ENCODE measurements around the gene NAT9.
A peak's percentile ranks its signal among the peaks of the same experiment; 100 is the strongest.

NAT9 gene

DNA sequence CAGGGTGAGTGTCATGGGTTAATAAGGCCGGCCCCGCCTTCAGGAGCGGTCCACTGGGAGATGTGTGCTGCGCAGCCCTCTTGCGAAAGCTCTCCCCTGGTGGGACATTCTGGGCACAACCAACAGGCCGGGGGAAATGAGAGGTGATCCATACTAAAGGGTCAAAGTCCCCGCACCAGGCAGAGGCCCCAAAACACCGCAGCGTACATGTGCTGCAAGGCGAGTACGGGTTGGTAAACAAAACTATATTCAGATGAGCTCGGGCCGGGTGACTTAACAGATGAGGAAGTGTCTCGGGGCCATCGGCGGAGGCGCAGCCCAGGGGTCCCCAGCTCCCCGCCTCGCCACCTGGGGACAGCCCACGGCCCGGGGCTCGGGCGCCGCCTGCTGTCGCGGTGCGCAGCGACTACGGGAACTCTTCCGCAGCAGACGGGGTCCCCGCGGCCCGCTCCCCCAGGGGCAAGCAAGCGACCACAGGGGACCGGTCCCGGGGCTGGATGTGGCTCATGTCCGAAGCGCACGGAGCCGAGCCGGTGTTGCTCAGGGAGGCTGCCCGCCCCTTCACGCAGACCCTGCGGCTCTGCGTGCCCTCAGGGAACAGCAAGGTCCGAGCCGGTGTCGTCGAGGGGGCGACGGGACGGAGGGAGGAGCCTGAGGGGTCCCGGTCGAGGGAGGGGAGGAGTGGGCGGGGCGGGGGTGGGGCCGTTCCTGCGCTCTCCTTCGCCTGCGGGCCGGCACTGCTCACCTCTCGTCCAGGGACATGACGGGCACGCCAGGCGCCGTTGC is 39.4 kb downstream of the NAT9 start, which contains the start of gene RAB37:
TSS of gene RAB37 (plus strand) at position 744 of the 786 bp plus-strand sequence. CDS start at position 761, 17 bp downstream.
- no peak for DNase-seq (ENCODE audit: insufficient read length, low spot score)
- FAIRE-seq, result peak; percentile 61
- TF ChIP-seq POU2F2 (IDR thresholded peaks at IDR 0.05; ENCODE audit: low read depth, low read length), result no peak
- TF ChIP-seq PAX5 (IDR thresholded peaks at IDR 0.05; ENCODE audit: insufficient read depth, low read length, severe bottlenecking), result no peak
- TF ChIP-seq POLR2AphosphoS5 (IDR thresholded peaks at IDR 0.05; ENCODE audit: low read depth, low read length), result no peak
- TF ChIP-seq SPI1 (IDR thresholded peaks at IDR 0.05; ENCODE audit: low read depth, low read length), result peak; percentile 70
- no peak for TF ChIP-seq POLR2A (IDR thresholded peaks at IDR 0.05; ENCODE audit: low read depth, low read length)

DNA sequence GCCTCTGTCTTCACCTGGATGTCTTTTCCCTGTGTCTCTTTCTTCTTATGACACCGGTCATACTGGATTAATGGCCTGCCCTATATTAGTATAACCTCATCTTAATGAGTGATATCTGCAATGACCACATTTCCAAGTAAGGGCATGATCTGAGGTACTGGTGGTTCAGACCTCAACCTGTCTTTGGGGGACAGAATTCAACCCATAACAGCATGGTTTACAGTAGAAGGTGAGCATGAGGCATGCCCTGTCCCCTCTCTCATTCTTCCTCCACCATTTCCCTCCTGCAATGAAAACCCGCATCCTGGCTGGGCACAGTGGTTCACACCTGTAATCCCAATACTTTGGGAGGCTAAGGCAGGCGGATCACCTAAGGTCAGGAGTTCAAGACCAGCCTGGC is 41.9 kb downstream of the NAT9 start:
- FAIRE-seq (no peak), DNase-seq (ENCODE audit: insufficient read length, low spot score) (no peak)
- TF ChIP-seq POU2F2 (IDR thresholded peaks at IDR 0.05; ENCODE audit: low read depth, low read length), result no peak
- no peak for TF ChIP-seq POLR2AphosphoS5 (IDR thresholded peaks at IDR 0.05; ENCODE audit: low read depth, low read length)
- no peak for TF ChIP-seq PAX5 (IDR thresholded peaks at IDR 0.05; ENCODE audit: insufficient read depth, low read length, severe bottlenecking)
- TF ChIP-seq TAF1 (IDR thresholded peaks at IDR 0.05; ENCODE audit: low read depth, low read length), result no peak
- no peak for TF ChIP-seq SPI1 (IDR thresholded peaks at IDR 0.05; ENCODE audit: low read depth, low read length)
- TF ChIP-seq POLR2A (IDR thresholded peaks at IDR 0.05; ENCODE audit: low read depth, low read length), result no peak

DNA sequence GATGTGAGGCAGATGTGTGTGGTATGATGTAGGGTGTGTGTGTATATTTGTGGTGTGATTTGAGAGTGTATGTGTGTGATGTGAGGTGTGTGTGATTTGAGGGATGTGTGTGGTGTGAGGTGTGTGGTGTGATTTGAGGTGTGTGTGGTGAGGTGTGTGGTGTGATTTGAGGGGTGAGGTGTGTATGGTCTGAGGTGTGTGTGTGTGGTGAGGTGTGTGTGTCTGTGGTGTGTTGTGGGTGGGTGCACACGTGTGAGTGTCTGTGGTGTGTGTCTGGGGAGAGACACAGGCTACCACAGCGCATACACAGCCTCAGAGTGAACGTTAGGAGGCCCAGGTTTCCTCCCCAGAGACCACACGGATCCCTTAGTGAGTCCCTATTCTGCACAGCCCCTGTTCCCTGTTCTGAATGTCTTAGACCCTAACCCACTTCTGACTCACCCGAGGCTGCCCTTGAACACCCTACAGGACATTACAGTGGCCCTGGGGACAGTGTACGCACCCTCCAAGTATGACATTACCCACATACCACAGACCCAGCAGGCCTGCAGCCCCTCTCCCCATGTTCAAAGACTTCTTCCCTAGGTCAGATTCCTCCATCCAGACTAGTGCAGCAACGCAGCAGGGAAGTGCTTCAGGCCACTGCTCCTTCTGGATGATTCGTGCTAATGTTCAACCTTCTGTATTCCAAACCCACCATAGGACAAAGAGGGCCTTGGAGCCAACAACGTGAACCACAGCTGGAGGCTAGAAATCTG is 42.6 kb downstream of the NAT9 start:
- DNase-seq (ENCODE audit: insufficient read length, low spot score) (no peak), FAIRE-seq (peak; percentile 97)
- TF ChIP-seq SPI1 (IDR thresholded peaks at IDR 0.05; ENCODE audit: low read depth, low read length) (no peak), POU2F2 (IDR thresholded peaks at IDR 0.05; ENCODE audit: low read depth, low read length) (no peak), TAF1 (IDR thresholded peaks at IDR 0.05; ENCODE audit: low read depth, low read length) (no peak), PAX5 (IDR thresholded peaks at IDR 0.05; ENCODE audit: insufficient read depth, low read length, severe bottlenecking) (no peak), POLR2A (IDR thresholded peaks at IDR 0.05; ENCODE audit: low read depth, low read length) (no peak), POLR2AphosphoS5 (IDR thresholded peaks at IDR 0.05; ENCODE audit: low read depth, low read length) (no peak)

DNA sequence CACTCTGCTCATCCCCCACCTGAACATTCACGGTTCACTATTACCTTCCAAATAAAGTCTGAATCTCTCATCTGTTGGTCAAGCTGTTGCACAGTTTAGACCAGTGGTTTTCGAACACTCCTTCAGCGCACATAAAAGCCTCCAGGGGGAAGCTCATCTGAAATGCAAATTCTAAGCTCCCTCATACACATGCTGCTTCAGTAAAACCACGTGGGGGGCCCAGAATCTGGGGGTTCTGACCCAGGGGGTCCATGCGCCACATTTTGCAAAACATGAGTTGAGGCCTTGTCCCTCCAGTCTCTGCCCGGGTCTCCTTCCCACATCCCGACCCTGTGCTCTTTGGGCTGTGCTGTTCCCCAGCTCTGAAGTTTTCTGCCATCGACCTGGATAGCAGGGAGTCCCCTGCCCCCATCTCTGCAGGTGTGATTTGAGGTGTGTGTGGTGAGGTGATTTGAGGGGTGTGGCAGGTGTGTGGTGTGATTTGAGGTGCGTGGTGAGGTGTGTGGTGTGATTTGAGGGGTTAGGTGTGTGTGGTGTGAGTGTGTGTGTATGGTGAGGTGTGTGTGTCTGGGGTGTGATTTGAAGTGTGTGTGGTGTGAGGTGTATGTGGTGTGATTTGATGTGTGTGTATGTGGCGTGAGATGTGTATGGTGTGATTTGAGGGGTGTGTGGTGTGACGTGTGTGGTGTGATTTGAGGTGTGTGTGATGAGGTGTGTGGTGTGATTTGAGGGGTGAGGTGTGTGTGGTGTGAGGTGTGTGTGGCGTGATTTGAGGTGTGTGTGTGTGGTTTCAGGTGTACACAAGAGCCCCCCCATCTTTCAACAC is 43.9 kb downstream of the NAT9 start:
- TF ChIP-seq POLR2A (IDR thresholded peaks at IDR 0.05; ENCODE audit: low read depth, low read length), result no peak
- TF ChIP-seq POU2F2 (IDR thresholded peaks at IDR 0.05; ENCODE audit: low read depth, low read length), result no peak
- TF ChIP-seq POLR2AphosphoS5 (IDR thresholded peaks at IDR 0.05; ENCODE audit: low read depth, low read length), result no peak
- no peak for TF ChIP-seq TAF1 (IDR thresholded peaks at IDR 0.05; ENCODE audit: low read depth, low read length)
- no peak for TF ChIP-seq PAX5 (IDR thresholded peaks at IDR 0.05; ENCODE audit: insufficient read depth, low read length, severe bottlenecking)
- TF ChIP-seq SPI1 (IDR thresholded peaks at IDR 0.05; ENCODE audit: low read depth, low read length), result no peak
- DNase-seq (ENCODE audit: insufficient read length, low spot score) (no peak), FAIRE-seq (peak; percentile 87)

DNA sequence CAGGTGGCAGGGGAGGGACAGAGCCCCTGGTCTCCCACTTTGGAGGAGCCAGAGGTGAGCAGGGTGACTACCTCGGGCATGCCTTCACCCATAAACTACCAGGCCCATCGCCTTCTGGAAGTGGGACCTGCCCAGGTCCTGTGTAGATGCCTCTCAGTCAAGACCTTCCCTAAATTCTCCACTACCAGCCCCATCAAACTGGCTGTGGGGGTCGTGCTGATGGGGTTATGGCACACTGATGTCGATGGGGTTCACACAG is 44.9 kb downstream of the NAT9 start:
- no peak for FAIRE-seq

DNA sequence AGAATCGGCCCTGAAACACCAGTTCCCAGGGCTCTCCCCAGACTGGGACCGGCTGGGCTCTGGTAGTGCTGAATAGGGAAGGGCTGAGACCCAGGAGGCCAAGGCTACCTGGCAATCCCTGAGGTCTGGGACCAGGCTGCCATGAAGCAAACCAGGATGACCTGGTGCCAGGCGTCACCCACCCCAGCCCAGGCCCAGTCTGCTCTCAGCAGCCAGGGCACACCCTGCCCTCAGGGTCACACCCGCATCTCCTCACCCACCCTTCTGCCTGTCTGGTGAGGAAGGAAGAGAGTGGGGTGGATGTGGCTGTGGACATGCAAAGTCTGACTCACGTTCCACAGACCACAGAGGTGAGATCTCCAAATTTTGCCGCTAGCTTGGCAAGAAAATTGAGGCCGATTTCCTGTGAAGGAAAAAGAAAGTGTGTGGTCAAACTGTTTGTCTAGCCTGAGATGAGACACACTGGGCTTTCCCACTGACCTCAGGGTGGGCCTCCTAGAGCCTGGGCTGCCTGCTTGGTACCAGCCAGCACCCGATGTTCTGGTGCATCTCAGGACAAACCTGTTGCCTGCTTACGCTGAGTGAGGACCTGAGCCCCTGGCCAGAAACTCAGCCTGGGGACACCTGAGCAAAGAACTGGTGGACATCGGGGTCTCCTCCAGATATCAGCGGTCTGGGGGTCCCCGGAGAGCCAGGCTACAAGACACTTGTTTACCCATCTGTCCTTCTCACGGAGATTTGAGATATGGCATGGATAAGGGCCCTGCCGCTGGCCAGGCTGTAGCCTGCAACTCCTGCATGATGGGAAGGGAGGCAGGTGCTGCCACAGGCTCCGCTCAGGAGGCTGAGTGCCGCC is 45.4 kb downstream of the NAT9 start:
- FAIRE-seq (peak; percentile 77), DNase-seq (ENCODE audit: insufficient read length, low spot score) (no peak)
- TF ChIP-seq POLR2A (IDR thresholded peaks at IDR 0.05; ENCODE audit: low read depth, low read length) (no peak), POU2F2 (IDR thresholded peaks at IDR 0.05; ENCODE audit: low read depth, low read length) (0 out of 2 replicates have a peak, but pooled peaks have one; percentile 11), POLR2AphosphoS5 (IDR thresholded peaks at IDR 0.05; ENCODE audit: low read depth, low read length) (no peak)

More for the DNA sequence above, 44.9 kb downstream of the NAT9 start:
- TF ChIP-seq PAX5 (IDR thresholded peaks at IDR 0.05; ENCODE audit: insufficient read depth, low read length, severe bottlenecking) (no peak), TAF1 (IDR thresholded peaks at IDR 0.05; ENCODE audit: low read depth, low read length) (no peak)
- no peak for DNase-seq (ENCODE audit: insufficient read length, low spot score)

DNA sequence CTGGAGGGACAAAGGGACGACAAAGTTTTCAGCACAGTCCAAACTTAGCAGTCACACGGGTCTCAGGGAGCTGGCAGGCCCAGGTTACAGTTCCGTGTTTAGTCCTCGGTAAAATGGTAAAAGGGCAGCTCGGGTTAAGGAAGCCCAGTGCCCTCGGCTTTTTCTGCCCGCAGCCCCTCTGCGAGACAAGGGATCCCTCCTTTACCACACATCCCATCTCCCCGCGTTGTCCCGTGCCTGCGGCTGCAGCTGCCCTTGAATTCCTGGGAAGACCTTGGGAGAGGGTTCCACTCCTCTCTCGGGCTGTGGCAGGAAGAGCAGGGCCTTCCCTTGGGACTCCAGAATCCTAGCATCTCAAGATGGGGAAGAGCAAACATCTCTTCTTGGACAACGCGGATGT is 46.3 kb downstream of the NAT9 start:
- DNase-seq (ENCODE audit: insufficient read length, low spot score) (no peak), FAIRE-seq (no peak)
- no peak for TF ChIP-seq POLR2AphosphoS5 (IDR thresholded peaks at IDR 0.05; ENCODE audit: low read depth, low read length)
- no peak for TF ChIP-seq POLR2A (IDR thresholded peaks at IDR 0.05; ENCODE audit: low read depth, low read length)
- TF ChIP-seq TAF1 (IDR thresholded peaks at IDR 0.05; ENCODE audit: low read depth, low read length), result no peak
- TF ChIP-seq SPI1 (IDR thresholded peaks at IDR 0.05; ENCODE audit: low read depth, low read length), result no peak
- TF ChIP-seq POU2F2 (IDR thresholded peaks at IDR 0.05; ENCODE audit: low read depth, low read length), result no peak
- no peak for TF ChIP-seq PAX5 (IDR thresholded peaks at IDR 0.05; ENCODE audit: insufficient read depth, low read length, severe bottlenecking)

DNA sequence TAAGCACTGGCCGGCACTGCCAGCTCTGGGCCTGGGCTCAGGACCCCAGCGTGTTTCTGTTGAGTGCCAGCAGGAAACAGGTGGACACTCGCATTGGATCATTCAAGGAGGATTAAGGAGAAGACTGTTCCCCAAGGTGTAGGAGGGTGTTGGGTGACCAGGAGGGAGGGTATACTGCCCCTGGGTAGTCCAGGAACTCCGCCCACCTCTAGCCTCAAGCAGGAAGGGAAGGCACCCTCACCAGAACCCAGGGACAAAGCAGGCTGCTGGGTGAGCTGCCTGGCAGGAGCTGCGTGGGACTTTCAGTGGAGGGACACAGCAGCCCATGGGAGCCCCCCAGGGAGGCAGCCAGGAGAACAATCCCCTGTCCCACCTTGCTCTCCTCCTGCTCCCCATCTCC is 46.8 kb downstream of the NAT9 start:
- TF ChIP-seq SPI1 (IDR thresholded peaks at IDR 0.05; ENCODE audit: low read depth, low read length), result no peak
- no peak for TF ChIP-seq TAF1 (IDR thresholded peaks at IDR 0.05; ENCODE audit: low read depth, low read length)
- no peak for TF ChIP-seq PAX5 (IDR thresholded peaks at IDR 0.05; ENCODE audit: insufficient read depth, low read length, severe bottlenecking)
- TF ChIP-seq POLR2A (IDR thresholded peaks at IDR 0.05; ENCODE audit: low read depth, low read length), result no peak
- no peak for TF ChIP-seq POU2F2 (IDR thresholded peaks at IDR 0.05; ENCODE audit: low read depth, low read length)
- no peak for TF ChIP-seq POLR2AphosphoS5 (IDR thresholded peaks at IDR 0.05; ENCODE audit: low read depth, low read length)
- FAIRE-seq (no peak), DNase-seq (ENCODE audit: insufficient read length, low spot score) (no peak)

Measured in GM12891 (cell line).